Large intestine (tissue), 3 donors: Measurements from ENCODE around the gene SH3RF3. TPM values are rescaled to one million over a fixed set of nuclear protein-coding genes. Genes with fewer than 3 reads are reported as not detected.

Experiments used
- DNase-seq, 2 donors: peaks; one replicate each; pipeline versions ENCODE4 v3.0.0 to v3.0.0-alpha.2; 2013
- H3K27ac ChIP-seq: one replicate; pipeline ENCODE4 v1.5.1; 2013; ENCODE audit warnings: low read length
- H3K27me3 ChIP-seq: 2 replicates; pipeline ENCODE4 v1.6.1; 2013; ENCODE audit warnings: low read length; ENCODE audit not compliant: control insufficient read depth, insufficient read depth
- H3K36me3 ChIP-seq: 2 replicates; pipeline ENCODE4 v1.6.1; 2013; ENCODE audit warnings: low read length; ENCODE audit not compliant: control insufficient read depth, insufficient read depth
- H3K4me1 ChIP-seq: one replicate; pipeline ENCODE4 v1.6.1; 2013; ENCODE audit warnings: low read length; ENCODE audit not compliant: control insufficient read depth, insufficient read depth
- H3K4me3 ChIP-seq: one replicate; pipeline ENCODE4 v1.5.1; 2013; ENCODE audit warnings: low read length
- H3K9me3 ChIP-seq: one replicate; pipeline ENCODE4 v1.6.1; 2013; ENCODE audit warnings: mild to moderate bottlenecking, low read depth, low read length, moderate library complexity; ENCODE audit not compliant: control insufficient read depth
- WGBS: methylation state at CpG from one replicate; pipeline ENCODE4 v1.1.5; 2013; ENCODE audit warnings: low lambda C conversion rate; ENCODE audit not compliant: insufficient coverage; 5-methylcytosine and 5-hydroxymethylcytosine counted together
- polyA plus RNA-seq: library from polyadenylated mRNA; unstranded; fragments of 120-200 nt; gene quantifications from one replicate; pipeline ENCODE4 v1.2.1, GENCODE V29; 2013

SH3RF3 gene
- polyA plus RNA-seq, 1 donor = 3.0 TPM

DNA sequence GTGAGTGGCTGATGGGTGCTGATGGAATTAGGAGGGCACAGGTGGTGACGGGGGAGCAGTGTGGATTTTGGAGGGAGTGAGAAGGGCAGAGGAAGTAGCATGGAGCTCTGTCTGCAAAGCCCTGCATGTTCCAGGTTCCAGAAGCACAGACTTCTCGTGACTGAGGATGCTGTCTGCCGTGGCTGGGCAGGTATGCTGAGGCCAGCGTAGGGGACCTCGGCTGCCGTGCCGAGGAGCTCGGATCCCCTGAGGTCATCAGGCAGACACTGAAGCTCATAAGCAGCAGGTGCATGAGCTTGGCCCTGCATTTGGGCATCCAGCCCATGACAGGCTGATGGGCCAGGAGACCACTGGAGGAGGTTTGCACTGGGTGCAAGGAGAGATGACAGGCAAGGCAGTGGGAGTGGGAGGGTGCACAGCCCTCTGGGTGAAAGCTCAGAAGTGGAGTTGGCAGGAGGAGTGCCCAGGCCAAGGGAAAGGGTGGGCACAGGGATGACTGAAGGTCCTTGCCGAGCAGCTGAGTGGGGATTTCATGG is 215.3 kb downstream of the SH3RF3 start:
- no peak for DNase-seq
- H3K27me3 ChIP-seq = no peaks in the 10 kb centered on the region
- no CpG with 5 or more reads among the region's 9 CpGs for WGBS
- H3K4me1 ChIP-seq = no peaks in the 10 kb centered on the region
- no peaks in the 10 kb centered on the region for H3K9me3 ChIP-seq
- H3K4me3 ChIP-seq = no peak overlapping the region
- no peaks in the 10 kb centered on the region for H3K36me3 ChIP-seq
- no peak overlapping the region for H3K27ac ChIP-seq

- Histone ChIP-seq H3K36me3 (no peaks in the 10 kb centered on the region), H3K9me3 (no peaks in the 10 kb centered on the region), H3K27ac (no peak overlapping the region), H3K4me3 (no peak overlapping the region), H3K27me3 (no peaks in the 10 kb centered on the region), H3K4me1 (no peaks in the 10 kb centered on the region)
- no peak for DNase-seq
- WGBS = no CpG with 5 or more reads among the region's 10 CpGs
These were observed 216.1 kb downstream of the SH3RF3 start for GRCh38 chr2:109345091-109345490.

- H3K27me3 ChIP-seq = no peaks in the 10 kb centered on the region
- no peaks in the 10 kb centered on the region for H3K36me3 ChIP-seq
- 73% methylated on average over 3 of the region's 13 CpGs for WGBS
- no peaks in the 10 kb centered on the region for H3K4me1 ChIP-seq
- no peak overlapping the region for H3K27ac ChIP-seq
- DNase-seq = no peak
- H3K9me3 ChIP-seq = no peaks in the 10 kb centered on the region
- no peak overlapping the region for H3K4me3 ChIP-seq
These were observed 216.9 kb downstream of the SH3RF3 start for GRCh38 chr2:109345653-109346480.

DNA sequence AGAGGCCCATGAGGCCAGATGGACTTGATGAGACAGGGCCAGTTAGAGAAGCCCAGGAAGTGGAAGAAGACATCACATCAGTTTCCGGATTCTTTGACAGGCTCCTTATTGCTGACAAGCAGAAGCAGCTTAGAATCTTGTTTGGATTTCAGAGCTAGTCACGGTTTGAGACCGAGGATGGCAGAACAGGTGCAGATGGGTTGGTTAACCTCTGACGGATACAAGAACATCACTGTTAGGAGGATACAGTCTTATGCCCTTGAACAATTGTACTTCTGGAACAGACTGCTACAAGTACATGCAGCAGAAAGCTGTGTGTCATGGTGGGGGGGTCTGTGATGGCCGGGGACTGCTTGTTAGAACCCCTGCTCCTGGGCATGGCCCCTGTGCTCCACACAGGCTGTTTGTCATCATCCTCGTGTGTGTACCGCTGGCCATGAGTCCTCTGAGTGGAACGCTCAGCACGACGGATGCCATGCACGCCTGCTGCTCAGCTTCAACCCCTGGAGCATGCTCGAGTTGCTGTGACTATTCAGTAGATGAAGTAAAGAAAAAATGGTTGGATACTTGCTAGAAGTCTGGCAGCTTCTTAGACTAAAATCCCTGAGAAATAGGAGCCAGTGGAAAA is 217.7 kb downstream of the SH3RF3 start:
- no CpG with 5 or more reads among the region's 12 CpGs for WGBS

GRCh38 chr2:109347626-109348025 is 218.6 kb downstream of the SH3RF3 start:
- no peaks in the 10 kb centered on the region for H3K9me3 ChIP-seq
- H3K4me3 ChIP-seq = no peak overlapping the region
- no peak overlapping the region for H3K27ac ChIP-seq
- no peaks in the 10 kb centered on the region for H3K4me1 ChIP-seq
- no peak for DNase-seq
- no peaks in the 10 kb centered on the region for H3K36me3 ChIP-seq
- no peaks in the 10 kb centered on the region for H3K27me3 ChIP-seq
- no CpG with 5 or more reads among the region's 13 CpGs for WGBS

More for the DNA sequence above, 217.7 kb downstream of the SH3RF3 start:
- Histone ChIP-seq H3K9me3 (no peaks in the 10 kb centered on the region), H3K4me1 (no peaks in the 10 kb centered on the region), H3K27ac (no peak overlapping the region), H3K27me3 (no peaks in the 10 kb centered on the region), H3K4me3 (no peak overlapping the region), H3K36me3 (no peaks in the 10 kb centered on the region)
- DNase-seq = no peak

GRCh38 chr2:109348190-109348589 is 219.2 kb downstream of the SH3RF3 start:
- WGBS = no CpG with 5 or more reads among the region's 3 CpGs

GRCh38 chr2:109348671-109349502 is 219.9 kb downstream of the SH3RF3 start:
- Histone ChIP-seq H3K4me1 (no peaks in the 10 kb centered on the region), H3K9me3 (no peaks in the 10 kb centered on the region), H3K4me3 (no peak overlapping the region), H3K36me3 (no peaks in the 10 kb centered on the region), H3K27me3 (no peaks in the 10 kb centered on the region), H3K27ac (no peak overlapping the region)
- 59% methylated on average over 3 of the region's 13 CpGs for WGBS
- DNase-seq = no peak

More at GRCh38 chr2:109348190-109348589, 219.2 kb downstream of the SH3RF3 start:
- Histone ChIP-seq H3K4me3 (no peak overlapping the region), H3K36me3 (no peaks in the 10 kb centered on the region), H3K27ac (no peak overlapping the region), H3K27me3 (no peaks in the 10 kb centered on the region), H3K4me1 (no peaks in the 10 kb centered on the region), H3K9me3 (no peaks in the 10 kb centered on the region)
- no peak for DNase-seq

DNA sequence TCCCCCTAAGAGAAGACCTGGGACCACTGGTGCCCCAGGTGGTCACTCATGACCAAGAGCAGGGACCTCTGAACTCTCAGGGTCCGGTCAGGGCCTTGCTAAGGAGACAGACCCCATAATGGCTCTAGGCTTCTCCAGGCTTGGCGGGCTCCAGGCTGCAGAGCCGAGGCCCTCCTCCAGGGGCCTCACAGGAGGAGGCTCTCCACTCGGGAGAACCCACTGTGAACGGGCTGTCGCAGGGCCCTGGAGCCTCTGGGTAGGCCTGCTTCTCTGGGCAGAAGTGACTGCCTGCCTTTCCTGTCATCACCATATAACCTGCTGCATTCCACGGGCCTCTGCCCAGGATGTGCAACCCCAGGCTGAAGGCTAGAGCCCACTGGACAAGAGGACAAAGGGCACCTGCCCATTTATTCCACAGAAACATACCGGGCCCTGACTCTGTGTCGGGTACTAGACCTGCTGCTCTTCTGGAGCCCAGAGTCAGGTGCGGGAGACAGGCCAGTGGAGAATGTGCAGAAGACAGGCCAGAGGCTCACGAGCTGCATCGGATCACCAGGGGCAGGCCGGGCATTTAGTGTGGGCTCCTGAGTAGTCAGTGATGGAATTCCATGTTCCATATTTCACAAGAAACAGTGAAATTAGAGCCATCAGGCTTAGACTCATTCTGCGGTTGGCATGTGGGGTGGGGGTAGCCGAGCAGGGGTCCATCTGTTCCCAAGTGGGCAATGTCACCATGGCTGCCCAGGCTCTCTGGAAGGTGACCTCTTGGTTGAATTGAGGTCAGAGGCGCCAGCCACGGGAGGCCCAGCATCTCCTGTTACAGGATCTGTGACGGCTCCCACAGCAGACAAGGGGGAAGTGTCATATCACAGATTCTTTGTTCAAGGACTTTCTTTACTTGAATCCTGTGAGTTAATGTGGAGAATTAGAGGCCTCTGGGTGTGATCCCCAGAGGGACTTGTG is 220.8 kb downstream of the SH3RF3 start:
- no peak overlapping the region for H3K27ac ChIP-seq
- no peaks in the 10 kb centered on the region for H3K4me1 ChIP-seq
- no peak overlapping the region for H3K4me3 ChIP-seq
- no CpG with 5 or more reads among the region's 18 CpGs for WGBS
- DNase-seq = no peak
- H3K27me3 ChIP-seq = no peaks in the 10 kb centered on the region
- no peaks in the 10 kb centered on the region for H3K9me3 ChIP-seq
- no peaks in the 10 kb centered on the region for H3K36me3 ChIP-seq

GRCh38 chr2:109350526-109350925 is 221.5 kb downstream of the SH3RF3 start:
- Histone ChIP-seq H3K9me3 (no peaks in the 10 kb centered on the region), H3K27ac (no peak overlapping the region), H3K36me3 (no peaks in the 10 kb centered on the region), H3K4me1 (no peaks in the 10 kb centered on the region), H3K27me3 (no peaks in the 10 kb centered on the region), H3K4me3 (no peak overlapping the region)
- no peak for DNase-seq
- no CpG with 5 or more reads among the region's 8 CpGs for WGBS
